GM12878 (cell line): ENCODE measurements around the gene KCTD17.

Experiments
- ATF7 ChIP-seq: fragments of 450-650 bp; IDR thresholded peaks from 2 replicates; pipeline ENCODE4 v1.6.1; 2016; ENCODE audit warnings: low read depth, mild to moderate bottlenecking
- CEBPB ChIP-seq, 2 experiments: fragments of 150-350 bp in 1 of 2; IDR thresholded peaks; 2 replicates each; pipeline ENCODE4 v1.6.1; 2012 to 2014; ENCODE audit warnings: low read depth in 2 of 2, low read length in 2 of 2, borderline replicate concordance in 1 of 2, inconsistent platforms in 1 of 2
- CREM ChIP-seq: IDR thresholded peaks from 2 replicates; pipeline ENCODE4 v1.6.1; 2014; ENCODE audit warnings: antibody characterized with exemption, low read depth
- CTCF ChIP-seq, 3 experiments: IDR thresholded peaks in 2 of 3; conservative IDR thresholded peaks in 1 of 3; 2 replicates each; pipeline ENCODE4 v1.5.1; 2011; ENCODE audit warnings: low read depth in 3 of 3, low read length in 3 of 3, mild to moderate bottlenecking in 3 of 3, control low read depth in 2 of 3, moderate library complexity in 2 of 3, inconsistent platforms in 1 of 3, mixed read lengths in 1 of 3; ENCODE audit not compliant: control insufficient read depth in 2 of 3, insufficient read depth in 1 of 3; ENCODE audit errors: extremely low read depth in 1 of 3
- IRF3 ChIP-seq: fragments of 450-650 bp; IDR thresholded peaks from 2 replicates; pipeline ENCODE4 v1.6.1; 2014; ENCODE audit warnings: mild to moderate bottlenecking
- IRF4 ChIP-seq: IDR thresholded peaks from 2 replicates; pipeline ENCODE4 v1.6.1; 2011; ENCODE audit warnings: low read depth, low read length
- KAT2A ChIP-seq: conservative IDR thresholded peaks from 2 replicates; pipeline ENCODE4 v1.6.1; 2011; ENCODE audit warnings: low read depth, low read length; ENCODE audit not compliant: control insufficient read depth
- MEF2B ChIP-seq: fragments of 450-650 bp; IDR thresholded peaks from 2 replicates; pipeline ENCODE4 v1.6.1; 2018; ENCODE audit warnings: mild to moderate bottlenecking, moderate library complexity; ENCODE audit not compliant: partially characterized antibody, poor library complexity, severe bottlenecking
- POLR2A ChIP-seq: IDR thresholded peaks from 2 replicates; pipeline ENCODE4 v1.6.1; 2011; ENCODE audit warnings: low read depth, mild to moderate bottlenecking, low read length
- RELA ChIP-seq: fragments of 450-650 bp; IDR thresholded peaks from 2 replicates; pipeline ENCODE4 v1.8.0; 2014; ENCODE audit warnings: borderline replicate concordance; ENCODE audit not compliant: partially characterized antibody
- SUZ12 ChIP-seq: fragments of 200-600 bp; sonication (generic); IDR thresholded peaks from one replicate; pipeline ENCODE4 v1.6.1; 2018; ENCODE audit warnings: antibody characterized with exemption, mild to moderate bottlenecking; ENCODE audit not compliant: unreplicated experiment
- ZNF207 ChIP-seq: fragments of 450-650 bp; IDR thresholded peaks from 2 replicates; pipeline ENCODE4 v1.6.1; 2014; ENCODE audit warnings: antibody characterized with exemption, mild to moderate bottlenecking, borderline replicate concordance
- TF ChIP-seq, protein P1 (sequence below): fragments of 450-650 bp; IDR thresholded peaks from 2 replicates; pipeline ENCODE4 v1.6.1; 2017; ENCODE audit warnings: mild to moderate bottlenecking, moderate library complexity
- TF ChIP-seq, protein P2 (sequence below): fragments of 150-350 bp; IDR thresholded peaks from 2 replicates; pipeline ENCODE4 v1.6.1; 2014; ENCODE audit warnings: mild to moderate bottlenecking, low read depth, low read length

GRCh38 chr22:37097346-37097745 lies 45.8 kb downstream of the KCTD17 start:
- TF ChIP-seq KAT2A: no peak
- no peak for TF ChIP-seq SUZ12
- no peak for TF ChIP-seq CTCF (IDR thresholded peaks at IDR 0.05 in 2 of 3, conservative IDR thresholded peaks at IDR 0.05 in 1 of 3; ENCODE audit: control insufficient read depth in 2 of 3, extremely low read depth in 1 of 3, insufficient read depth in 1 of 3, low read depth in 3 of 3, low read length in 3 of 3)
- TF ChIP-seq CEBPB (IDR thresholded peaks at IDR 0.05; ENCODE audit: borderline replicate concordance in 1 of 2, low read depth in 2 of 2, low read length in 2 of 2): no peak
- TF ChIP-seq RELA: no peak
- no peak for TF ChIP-seq MEF2B
- no peak for TF ChIP-seq ATF7
- TF ChIP-seq, protein P1, sequence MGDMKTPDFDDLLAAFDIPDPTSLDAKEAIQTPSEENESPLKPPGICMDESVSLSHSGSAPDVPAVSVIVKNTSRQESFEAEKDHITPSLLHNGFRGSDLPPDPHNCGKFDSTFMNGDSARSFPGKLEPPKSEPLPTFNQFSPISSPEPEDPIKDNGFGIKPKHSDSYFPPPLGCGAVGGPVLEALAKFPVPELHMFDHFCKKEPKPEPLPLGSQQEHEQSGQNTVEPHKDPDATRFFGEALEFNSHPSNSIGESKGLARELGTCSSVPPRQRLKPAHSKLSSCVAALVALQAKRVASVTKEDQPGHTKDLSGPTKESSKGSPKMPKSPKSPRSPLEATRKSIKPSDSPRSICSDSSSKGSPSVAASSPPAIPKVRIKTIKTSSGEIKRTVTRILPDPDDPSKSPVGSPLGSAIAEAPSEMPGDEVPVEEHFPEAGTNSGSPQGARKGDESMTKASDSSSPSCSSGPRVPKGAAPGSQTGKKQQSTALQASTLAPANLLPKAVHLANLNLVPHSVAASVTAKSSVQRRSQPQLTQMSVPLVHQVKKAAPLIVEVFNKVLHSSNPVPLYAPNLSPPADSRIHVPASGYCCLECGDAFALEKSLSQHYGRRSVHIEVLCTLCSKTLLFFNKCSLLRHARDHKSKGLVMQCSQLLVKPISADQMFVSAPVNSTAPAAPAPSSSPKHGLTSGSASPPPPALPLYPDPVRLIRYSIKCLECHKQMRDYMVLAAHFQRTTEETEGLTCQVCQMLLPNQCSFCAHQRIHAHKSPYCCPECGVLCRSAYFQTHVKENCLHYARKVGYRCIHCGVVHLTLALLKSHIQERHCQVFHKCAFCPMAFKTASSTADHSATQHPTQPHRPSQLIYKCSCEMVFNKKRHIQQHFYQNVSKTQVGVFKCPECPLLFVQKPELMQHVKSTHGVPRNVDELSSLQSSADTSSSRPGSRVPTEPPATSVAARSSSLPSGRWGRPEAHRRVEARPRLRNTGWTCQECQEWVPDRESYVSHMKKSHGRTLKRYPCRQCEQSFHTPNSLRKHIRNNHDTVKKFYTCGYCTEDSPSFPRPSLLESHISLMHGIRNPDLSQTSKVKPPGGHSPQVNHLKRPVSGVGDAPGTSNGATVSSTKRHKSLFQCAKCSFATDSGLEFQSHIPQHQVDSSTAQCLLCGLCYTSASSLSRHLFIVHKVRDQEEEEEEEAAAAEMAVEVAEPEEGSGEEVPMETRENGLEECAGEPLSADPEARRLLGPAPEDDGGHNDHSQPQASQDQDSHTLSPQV: no peak
- no peak for TF ChIP-seq POLR2A
- TF ChIP-seq CREM: no peak
- TF ChIP-seq, protein P2, sequence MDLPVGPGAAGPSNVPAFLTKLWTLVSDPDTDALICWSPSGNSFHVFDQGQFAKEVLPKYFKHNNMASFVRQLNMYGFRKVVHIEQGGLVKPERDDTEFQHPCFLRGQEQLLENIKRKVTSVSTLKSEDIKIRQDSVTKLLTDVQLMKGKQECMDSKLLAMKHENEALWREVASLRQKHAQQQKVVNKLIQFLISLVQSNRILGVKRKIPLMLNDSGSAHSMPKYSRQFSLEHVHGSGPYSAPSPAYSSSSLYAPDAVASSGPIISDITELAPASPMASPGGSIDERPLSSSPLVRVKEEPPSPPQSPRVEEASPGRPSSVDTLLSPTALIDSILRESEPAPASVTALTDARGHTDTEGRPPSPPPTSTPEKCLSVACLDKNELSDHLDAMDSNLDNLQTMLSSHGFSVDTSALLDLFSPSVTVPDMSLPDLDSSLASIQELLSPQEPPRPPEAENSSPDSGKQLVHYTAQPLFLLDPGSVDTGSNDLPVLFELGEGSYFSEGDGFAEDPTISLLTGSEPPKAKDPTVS: no peak
- no peak for TF ChIP-seq IRF3
- TF ChIP-seq ZNF207: no peak
- TF ChIP-seq IRF4: no peak
